Stimulated activated naive CD8-positive, alpha-beta T cell treated with anti-CD3 and anti-CD28 coated beads, Interleukin-15, amount 100 ng/mL, for 72 hours (primary cell): Measurements from ENCODE around the gene COG5.
A peak's percentile ranks its signal among the peaks of the same experiment; 100 is the strongest.

ENCODE experiments used
- ATAC-seq: fragments of 150-1000 bp; cut with Tn5 transposase; 2 replicates; pipeline ENCODE4 v1.10.0; 2021; ENCODE audit warnings: mild to moderate bottlenecking, moderate library complexity
- DNase-seq, 2 donors: peaks; one replicate each; pipeline ENCODE4 v3.0.0; 2021 to 2022
- H3K27ac Mint-ChIP-seq, 2 donors: one replicate each; pipeline ENCODE4 v1.8.0; 2022; ENCODE audit warnings: mild to moderate bottlenecking in 2 of 2, mixed read lengths in 2 of 2, moderate library complexity in 2 of 2
- H3K27me3 Mint-ChIP-seq: one replicate; pipeline ENCODE4 v1.8.0; 2022; ENCODE audit warnings: mixed read lengths
- H3K4me1 Mint-ChIP-seq: one replicate; pipeline ENCODE4 v1.8.0; 2022; ENCODE audit warnings: mild to moderate bottlenecking, mixed read lengths
- H3K4me3 Mint-ChIP-seq, 2 donors: one replicate each; pipeline ENCODE4 v1.8.0; 2022; ENCODE audit warnings: mild to moderate bottlenecking in 2 of 2, mixed read lengths in 2 of 2, moderate library complexity in 1 of 2
- H3K9me3 Mint-ChIP-seq, 2 donors: one replicate each; pipeline ENCODE4 v1.8.0; 2022; ENCODE audit warnings: mixed read lengths in 2 of 2

Gene COG5

GRCh38 chr7:107190090-107190489, 373.6 kb downstream of the COG5 start:
- no peaks in the 10 kb centered on the region for H3K27me3 Mint-ChIP-seq
- H3K4me1 Mint-ChIP-seq = peaks cover 13% of the 10 kb centered on the region
- H3K9me3 Mint-ChIP-seq = no peaks in the 10 kb centered on the region
- no peak overlapping the region for H3K27ac Mint-ChIP-seq
- H3K4me3 Mint-ChIP-seq = no peak overlapping the region
- ATAC-seq = no peak
- DNase-seq = no peak

- H3K27me3 Mint-ChIP-seq = no peaks in the 10 kb centered on the region
- H3K9me3 Mint-ChIP-seq = no peaks in the 10 kb centered on the region
- DNase-seq (no peak), ATAC-seq (no peak)
- no peak overlapping the region for H3K4me3 Mint-ChIP-seq
- H3K27ac Mint-ChIP-seq = peak overlapping the region in 1 of 2 donors; percentile 13
- H3K4me1 Mint-ChIP-seq = peaks cover 25% of the 10 kb centered on the region
Observed at GRCh38 chr7:107187774-107188173, 375.9 kb downstream of the COG5 start.

GRCh38 chr7:107186240-107186639, 377.5 kb downstream of the COG5 start:
- ATAC-seq = no peak
- peaks cover 27% of the 10 kb centered on the region for H3K4me1 Mint-ChIP-seq

GRCh38 chr7:107185716-107186115, 378.0 kb downstream of the COG5 start:
- no peak overlapping the region for H3K4me3 Mint-ChIP-seq
- ATAC-seq (no peak), DNase-seq (no peak)
- peaks cover 32% of the 10 kb centered on the region for H3K4me1 Mint-ChIP-seq
- H3K9me3 Mint-ChIP-seq = no peaks in the 10 kb centered on the region
- H3K27me3 Mint-ChIP-seq = no peaks in the 10 kb centered on the region
- no peak overlapping the region for H3K27ac Mint-ChIP-seq

More at GRCh38 chr7:107186240-107186639, 377.5 kb downstream of the COG5 start:
- DNase-seq = no peak
- Mint-ChIP-seq H3K9me3 (no peaks in the 10 kb centered on the region), H3K27me3 (no peaks in the 10 kb centered on the region), H3K27ac (no peak overlapping the region), H3K4me3 (no peak overlapping the region)

- H3K4me1 Mint-ChIP-seq = peaks cover 59% of the 10 kb centered on the region
- peak overlapping the region in 1 of 2 donors; percentile 65 for H3K4me3 Mint-ChIP-seq
- DNase-seq = no peak
- no peaks in the 10 kb centered on the region for H3K9me3 Mint-ChIP-seq
- ATAC-seq = no peak
- H3K27me3 Mint-ChIP-seq = no peaks in the 10 kb centered on the region
- peak overlapping the region; percentile 93 to 95 for H3K27ac Mint-ChIP-seq
Observed at GRCh38 chr7:107181172-107181571, 382.5 kb downstream of the COG5 start.

GRCh38 chr7:107180378-107180777, 383.3 kb downstream of the COG5 start:
- peaks cover 66% of the 10 kb centered on the region for H3K4me1 Mint-ChIP-seq
- no peaks in the 10 kb centered on the region for H3K9me3 Mint-ChIP-seq

GRCh38 chr7:107179326-107180164, 384.2 kb downstream of the COG5 start:
- H3K4me1 Mint-ChIP-seq = peaks cover 66% of the 10 kb centered on the region

More at GRCh38 chr7:107180378-107180777, 383.3 kb downstream of the COG5 start:
- DNase-seq (peak; percentile 65 to 72), ATAC-seq (peak; percentile 95)
- H3K4me3 Mint-ChIP-seq = peak overlapping the region; percentile 56 to 65
- H3K27me3 Mint-ChIP-seq = no peaks in the 10 kb centered on the region
- H3K27ac Mint-ChIP-seq = peak overlapping the region; percentile 93 to 95

GRCh38 chr7:107173691-107174406, 389.9 kb downstream of the COG5 start:
- H3K27me3 Mint-ChIP-seq = no peaks in the 10 kb centered on the region
- DNase-seq (no peak), ATAC-seq (peak; percentile 62)
- peak overlapping the region; percentile 65 to 78 for H3K27ac Mint-ChIP-seq
- H3K4me1 Mint-ChIP-seq = peaks cover 62% of the 10 kb centered on the region
- H3K9me3 Mint-ChIP-seq = no peaks in the 10 kb centered on the region
- peak overlapping the region; percentile 67 to 71 for H3K4me3 Mint-ChIP-seq

More at GRCh38 chr7:107179326-107180164, 384.2 kb downstream of the COG5 start:
- Mint-ChIP-seq H3K27ac (peak overlapping the region; percentile 34 to 95), H3K27me3 (no peaks in the 10 kb centered on the region), H3K9me3 (no peaks in the 10 kb centered on the region), H3K4me3 (peak overlapping the region; percentile 56 to 65)
- peak; percentile 55 for ATAC-seq
- no peak for DNase-seq

- ATAC-seq (no peak), DNase-seq (no peak)
- Mint-ChIP-seq H3K27ac (no peak overlapping the region), H3K9me3 (no peaks in the 10 kb centered on the region), H3K4me1 (peaks cover 57% of the 10 kb centered on the region), H3K27me3 (no peaks in the 10 kb centered on the region), H3K4me3 (peak overlapping the region; percentile 67 to 71)
Observed at GRCh38 chr7:107173191-107173590, 390.5 kb downstream of the COG5 start.

GRCh38 chr7:107172276-107173032, 391.3 kb downstream of the COG5 start:
- peaks cover 55% of the 10 kb centered on the region for H3K4me1 Mint-ChIP-seq

GRCh38 chr7:107171496-107171895, 392.2 kb downstream of the COG5 start:
- no peaks in the 10 kb centered on the region for H3K9me3 Mint-ChIP-seq
- ATAC-seq (no peak), DNase-seq (no peak)
- peak overlapping the region in 1 of 2 donors; percentile 44 for H3K27ac Mint-ChIP-seq
- no peaks in the 10 kb centered on the region for H3K27me3 Mint-ChIP-seq
- H3K4me1 Mint-ChIP-seq = peaks cover 50% of the 10 kb centered on the region
- peak overlapping the region; percentile 34 for H3K4me3 Mint-ChIP-seq

More at GRCh38 chr7:107172276-107173032, 391.3 kb downstream of the COG5 start:
- Mint-ChIP-seq H3K9me3 (no peaks in the 10 kb centered on the region), H3K27ac (peak overlapping the region in 1 of 2 donors; percentile 36), H3K4me3 (peak overlapping the region in 1 of 2 donors; percentile 67), H3K27me3 (no peaks in the 10 kb centered on the region)
- DNase-seq = no peak
- ATAC-seq = no peak

- Mint-ChIP-seq H3K9me3 (no peaks in the 10 kb centered on the region), H3K27ac (peak overlapping the region; percentile 99 to 100), H3K4me1 (peaks cover 39% of the 10 kb centered on the region), H3K27me3 (no peaks in the 10 kb centered on the region), H3K4me3 (peak overlapping the region; percentile 91 to 94)
- no peak for ATAC-seq
- no peak for DNase-seq
Observed at GRCh38 chr7:107170051-107170915, 393.4 kb downstream of the COG5 start.

GRCh38 chr7:107169120-107170050, 394.3 kb downstream of the COG5 start:
- Mint-ChIP-seq H3K27ac (peak overlapping the region; percentile 99 to 100), H3K27me3 (no peaks in the 10 kb centered on the region), H3K9me3 (no peaks in the 10 kb centered on the region), H3K4me1 (peaks cover 30% of the 10 kb centered on the region), H3K4me3 (peak overlapping the region; percentile 91 to 94)
- DNase-seq (peak; percentile 89 to 93), ATAC-seq (peak; percentile 43)
